C4-2B (cell line): ENCODE results near the gene TRIM23.

Source experiments
- ZFX ChIP-seq: fragments of 450-650 bp; IDR thresholded peaks from 2 replicates; pipeline ENCODE4 v1.6.1; 2017
- TF ChIP-seq, protein P1 (sequence below): fragments of 450-650 bp; conservative IDR thresholded peaks from 2 replicates; pipeline ENCODE4 v1.5.1; 2017; ENCODE audit warnings: mild to moderate bottlenecking

DNA sequence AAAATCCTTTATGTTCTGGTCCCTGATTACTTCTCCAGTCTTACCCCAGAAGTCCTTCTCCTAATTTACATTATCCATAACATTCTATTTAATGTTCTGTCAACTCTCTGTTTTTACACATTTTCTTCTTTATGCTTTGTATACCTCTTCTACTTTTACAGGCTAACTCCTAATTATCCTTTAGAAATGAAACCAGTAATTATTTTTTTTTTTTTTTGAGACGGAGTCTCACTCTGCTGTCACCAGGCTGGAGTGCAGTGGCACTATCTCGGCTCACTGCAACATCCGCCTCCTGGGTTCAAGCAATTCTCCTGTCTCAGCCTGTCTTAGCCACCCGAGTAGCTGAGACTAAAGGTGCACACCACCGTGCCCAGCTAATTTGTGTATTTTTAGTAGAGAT, 70.2 kb downstream of the TRIM23 start:
- TF ChIP-seq, protein P1, sequence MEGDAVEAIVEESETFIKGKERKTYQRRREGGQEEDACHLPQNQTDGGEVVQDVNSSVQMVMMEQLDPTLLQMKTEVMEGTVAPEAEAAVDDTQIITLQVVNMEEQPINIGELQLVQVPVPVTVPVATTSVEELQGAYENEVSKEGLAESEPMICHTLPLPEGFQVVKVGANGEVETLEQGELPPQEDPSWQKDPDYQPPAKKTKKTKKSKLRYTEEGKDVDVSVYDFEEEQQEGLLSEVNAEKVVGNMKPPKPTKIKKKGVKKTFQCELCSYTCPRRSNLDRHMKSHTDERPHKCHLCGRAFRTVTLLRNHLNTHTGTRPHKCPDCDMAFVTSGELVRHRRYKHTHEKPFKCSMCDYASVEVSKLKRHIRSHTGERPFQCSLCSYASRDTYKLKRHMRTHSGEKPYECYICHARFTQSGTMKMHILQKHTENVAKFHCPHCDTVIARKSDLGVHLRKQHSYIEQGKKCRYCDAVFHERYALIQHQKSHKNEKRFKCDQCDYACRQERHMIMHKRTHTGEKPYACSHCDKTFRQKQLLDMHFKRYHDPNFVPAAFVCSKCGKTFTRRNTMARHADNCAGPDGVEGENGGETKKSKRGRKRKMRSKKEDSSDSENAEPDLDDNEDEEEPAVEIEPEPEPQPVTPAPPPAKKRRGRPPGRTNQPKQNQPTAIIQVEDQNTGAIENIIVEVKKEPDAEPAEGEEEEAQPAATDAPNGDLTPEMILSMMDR: no peak
- no peak for TF ChIP-seq ZFX
